K562 (cell line): ENCODE results near the gene PRKCB. TPM values are rescaled to one million over a fixed set of nuclear protein-coding genes. Genes with fewer than 3 reads are reported as not detected.

Source experiments
- REST ChIP-seq, 2 experiments: fragments of 450-650 bp; formaldehyde crosslinking in 1 of 2; IDR thresholded peaks; 2 replicates each; pipeline versions ENCODE4 v1.4.0 to v1.6.1; 2014 to 2020; ENCODE audit warnings: mild to moderate bottlenecking in 2 of 2, borderline replicate concordance in 1 of 2, low read depth in 1 of 2
- SPI1 ChIP-seq: IDR thresholded peaks from 2 replicates; pipeline ENCODE4 v1.6.1; 2011; ENCODE audit warnings: low read depth, low read length, control low read depth, borderline replicate concordance
- ZBTB40 ChIP-seq, 2 experiments: fragments of 450-650 bp in 1 of 2; sonication (generic) in 1 of 2; formaldehyde crosslinking in 1 of 2; IDR thresholded peaks; 2 replicates each; pipeline versions ENCODE4 v1.7.1 to v1.9.0; 2016 to 2022; ENCODE audit warnings: inconsistent platforms in 1 of 2, mild to moderate bottlenecking in 1 of 2, missing genetic modification reagents in 1 of 2
- ZBTB5 ChIP-seq: fragments of 450-650 bp; IDR thresholded peaks from 2 replicates; pipeline ENCODE4 v1.6.1; 2017; ENCODE audit warnings: antibody characterized with exemption
- ZNF431 ChIP-seq: sonication (generic); formaldehyde crosslinking; IDR thresholded peaks from 2 replicates; pipeline ENCODE4 v1.8.0; 2022; ENCODE audit warnings: mild to moderate bottlenecking, missing genetic modification reagents
- polyA plus RNA-seq, 8 experiments: library from polyadenylated mRNA; depleted of rRNA in 4 of 8; stranded (reverse) in 5 of 8; unstranded in 3 of 8; fragments of >200 nt; fragmentation: Nextera tagmentation in 2 of 8; fragmentation: Illumina TruSeq in 1 of 8; extraction: Ambion mirVana in 2 of 8; extraction: Trizol in 1 of 8; gene quantifications; 2 replicates each; pipeline versions ENCODE4 v1.2.1 to v1.2.3, GENCODE V29; 2011 to 2014; ENCODE audit warnings: inconsistent platforms in 1 of 8, missing spikeins in 1 of 8
- total RNA-seq, 7 experiments: library from RNA; depleted of rRNA in 6 of 7; stranded (reverse); fragments of >200 nt in 6 of 7; fragmentation: Illumina TruSeq in 2 of 7; extraction: Trizol in 2 of 7; gene quantifications; 2 replicates each; pipeline versions ENCODE4 v1.2.1 to v1.2.3, GENCODE V29; 2011 to 2021; ENCODE audit warnings: low replicate concordance in 1 of 7

PRKCB gene
- total and polyA plus RNA-seq, 9 of the 15 experiments (the other 6 are each of a cell fraction or from before 2014, with no cell fraction given), result 49.9 to 276 (median 148) TPM

- TF ChIP-seq ZBTB40 (IDR thresholded peaks at IDR 0.05) (peak; percentile 49; the same call in 1 of the 2 replicates), ZBTB40 (CRISPR knock-in tag; IDR thresholded peaks at IDR 0.05) (no peak), REST (IDR thresholded peaks at IDR 0.05; ENCODE audit: borderline replicate concordance) (no peak), REST (CRISPR knock-in tag; IDR thresholded peaks at IDR 0.05; ENCODE audit: low read depth) (no peak), ZNF431 (CRISPR knock-in tag) (no peak), SPI1 (peak; percentile 73; the same call in 1 of the 2 replicates), ZBTB5 (peak; percentile 87)
Measured at GRCh38 chr16:24135624-24136565, 300.1 kb downstream of the PRKCB start (continued).
